ENCODE measurements around the gene KRAS. TPM values are rescaled to one million over a fixed set of nuclear protein-coding genes. Genes with fewer than 3 reads are reported as not detected.

The KRAS gene
- total RNA-seq, 2 donors from 2014 or later, result 11.7 to 14.6 TPM

DNA sequence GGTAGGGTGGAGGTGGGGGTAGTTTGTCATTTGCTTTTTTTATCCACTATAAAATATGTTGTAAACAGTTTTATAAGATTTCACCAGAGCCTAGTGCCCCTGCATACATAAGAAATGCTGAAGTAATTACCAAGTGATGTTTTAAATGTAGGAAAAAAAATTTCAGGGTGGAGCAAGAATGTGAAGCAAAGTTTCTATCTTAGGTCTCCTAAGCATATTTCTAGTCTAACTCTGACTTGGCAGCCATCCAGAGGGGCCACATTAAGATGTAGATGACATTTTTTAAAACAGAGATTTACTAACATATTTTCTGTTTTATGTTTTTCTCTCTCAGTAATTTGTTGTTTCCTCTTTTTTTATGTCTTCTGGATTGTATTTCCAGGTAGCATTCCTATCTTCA lies 15.8 kb upstream of the KRAS start:
- no peaks in the 10 kb centered on the region for H3K4me1 Mint-ChIP-seq
- no peaks in the 10 kb centered on the region for H3K9me3 Mint-ChIP-seq
- no peaks in the 10 kb centered on the region for H3K36me3 Mint-ChIP-seq (ENCODE audit: low read depth)
- no peak overlapping the region for H3K4me3 Mint-ChIP-seq
- H3K27ac Mint-ChIP-seq, result no peak overlapping the region
- H3K27me3 Mint-ChIP-seq, result no peaks in the 10 kb centered on the region
- ATAC-seq (replicated peaks), result no peak

DNA sequence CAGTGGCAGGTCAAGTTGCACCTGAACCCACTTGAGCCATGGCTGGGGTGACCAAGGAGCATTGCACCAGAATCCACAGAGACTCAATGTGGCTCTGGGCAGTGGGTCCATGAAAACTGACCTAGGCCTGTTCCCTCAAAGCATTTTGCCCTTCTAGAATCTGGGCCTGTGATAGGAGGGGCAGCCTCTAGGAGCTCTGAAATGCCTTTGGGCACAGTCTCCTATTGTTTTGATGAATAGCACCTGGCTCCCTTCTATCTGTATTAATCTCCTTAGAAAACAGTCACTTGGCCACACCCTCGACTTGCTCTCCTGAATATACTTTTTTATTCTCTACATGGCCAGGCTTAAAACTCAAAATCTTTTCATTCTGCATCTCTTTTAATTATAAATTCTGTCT lies 14.1 kb upstream of the KRAS start:
- H3K4me1 Mint-ChIP-seq, result no peaks in the 10 kb centered on the region
- H3K36me3 Mint-ChIP-seq (ENCODE audit: low read depth), result no peaks in the 10 kb centered on the region
- H3K9me3 Mint-ChIP-seq, result no peaks in the 10 kb centered on the region
- peaks cover 7% of the 10 kb centered on the region for H3K27me3 Mint-ChIP-seq
- no peak overlapping the region for H3K4me3 Mint-ChIP-seq
- no peak for ATAC-seq (replicated peaks)
- H3K27ac Mint-ChIP-seq, result no peak overlapping the region

DNA sequence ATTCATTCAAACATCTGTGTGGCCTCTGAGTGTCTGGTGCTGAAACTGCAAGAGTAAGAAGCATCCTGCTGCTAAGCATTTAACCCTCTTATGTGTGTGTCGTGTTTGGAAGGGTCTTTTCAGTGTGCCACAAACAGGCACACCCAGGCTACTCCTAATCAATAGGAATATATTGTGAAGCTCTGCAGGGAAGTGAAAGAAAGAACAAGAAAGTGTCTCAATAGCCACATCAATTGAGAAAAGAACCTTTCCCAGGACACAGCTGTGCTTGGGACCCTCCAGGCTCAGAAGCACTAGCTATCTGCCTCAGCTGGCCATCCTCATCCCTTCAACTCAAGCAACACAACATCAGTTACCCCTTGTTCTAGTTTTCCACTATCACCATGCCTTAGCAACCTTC lies 13.4 kb upstream of the KRAS start:
- H3K36me3 Mint-ChIP-seq (ENCODE audit: low read depth), result no peaks in the 10 kb centered on the region
- ATAC-seq (replicated peaks), result no peak
- H3K27me3 Mint-ChIP-seq, result peaks cover 7% of the 10 kb centered on the region
- no peak overlapping the region for H3K4me3 Mint-ChIP-seq
- H3K4me1 Mint-ChIP-seq, result no peaks in the 10 kb centered on the region
- H3K9me3 Mint-ChIP-seq, result no peaks in the 10 kb centered on the region
- H3K27ac Mint-ChIP-seq, result no peak overlapping the region

DNA sequence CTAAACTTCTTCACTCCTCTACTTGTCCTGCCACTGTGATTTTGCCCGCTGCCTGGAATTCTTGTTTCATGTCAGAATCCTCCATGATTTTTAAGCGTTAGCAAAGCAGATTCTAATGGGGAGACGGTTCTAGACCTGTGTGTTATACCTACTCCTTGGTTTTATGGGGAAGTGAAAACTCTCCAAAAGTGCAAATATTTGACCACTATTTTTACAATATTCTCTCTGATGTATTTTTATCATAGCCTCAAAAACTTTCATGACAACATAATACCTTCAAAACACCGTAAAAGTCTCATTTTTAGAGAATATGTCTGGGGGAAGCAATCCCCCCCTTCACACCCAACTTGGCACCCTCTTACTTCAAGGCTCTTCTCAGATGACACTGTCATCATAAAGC lies 12.9 kb upstream of the KRAS start:
- Mint-ChIP-seq H3K36me3 (ENCODE audit: low read depth) (no peaks in the 10 kb centered on the region), H3K4me1 (no peaks in the 10 kb centered on the region), H3K27me3 (peaks cover 7% of the 10 kb centered on the region), H3K9me3 (no peaks in the 10 kb centered on the region), H3K27ac (no peak overlapping the region), H3K4me3 (no peak overlapping the region)
- no peak for ATAC-seq (replicated peaks)

DNA sequence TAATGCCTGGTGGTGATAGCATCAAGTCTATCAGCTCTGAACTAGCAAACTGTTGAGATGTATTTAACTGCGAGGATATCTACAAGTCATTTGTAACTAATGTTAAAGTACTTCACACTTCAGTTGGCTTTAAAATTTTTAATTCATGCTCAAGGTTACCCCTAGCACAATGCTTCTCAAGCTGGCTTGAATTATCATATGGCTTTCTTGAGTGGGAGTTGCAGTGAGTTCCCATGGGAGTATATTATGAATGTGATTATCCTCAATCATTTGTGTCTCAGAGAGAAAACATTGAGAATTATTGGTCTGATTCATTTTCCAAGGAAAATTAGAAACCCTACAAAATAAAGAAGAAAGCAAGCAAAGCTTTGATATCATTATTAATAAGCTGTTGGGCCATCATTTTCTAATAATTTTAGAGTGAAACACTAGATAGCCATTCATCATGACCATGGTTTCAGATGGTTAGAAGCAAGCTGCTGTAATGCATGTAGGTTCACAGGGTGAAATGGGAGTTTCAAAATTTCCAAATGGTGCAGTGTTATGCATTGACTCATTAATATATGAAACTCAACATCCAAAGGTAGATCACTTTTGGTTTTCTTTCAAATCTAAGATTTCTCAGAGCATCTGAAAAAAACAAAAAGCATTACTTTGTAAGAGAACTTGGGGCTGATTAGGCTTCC lies 11.8 kb upstream of the KRAS start:
- no peaks in the 10 kb centered on the region for H3K36me3 Mint-ChIP-seq (ENCODE audit: low read depth)
- ATAC-seq (replicated peaks), result no peak
- H3K27ac Mint-ChIP-seq, result no peak overlapping the region
- H3K4me1 Mint-ChIP-seq, result no peaks in the 10 kb centered on the region
- no peaks in the 10 kb centered on the region for H3K9me3 Mint-ChIP-seq
- H3K4me3 Mint-ChIP-seq, result no peak overlapping the region
- peaks cover 7% of the 10 kb centered on the region for H3K27me3 Mint-ChIP-seq

DNA sequence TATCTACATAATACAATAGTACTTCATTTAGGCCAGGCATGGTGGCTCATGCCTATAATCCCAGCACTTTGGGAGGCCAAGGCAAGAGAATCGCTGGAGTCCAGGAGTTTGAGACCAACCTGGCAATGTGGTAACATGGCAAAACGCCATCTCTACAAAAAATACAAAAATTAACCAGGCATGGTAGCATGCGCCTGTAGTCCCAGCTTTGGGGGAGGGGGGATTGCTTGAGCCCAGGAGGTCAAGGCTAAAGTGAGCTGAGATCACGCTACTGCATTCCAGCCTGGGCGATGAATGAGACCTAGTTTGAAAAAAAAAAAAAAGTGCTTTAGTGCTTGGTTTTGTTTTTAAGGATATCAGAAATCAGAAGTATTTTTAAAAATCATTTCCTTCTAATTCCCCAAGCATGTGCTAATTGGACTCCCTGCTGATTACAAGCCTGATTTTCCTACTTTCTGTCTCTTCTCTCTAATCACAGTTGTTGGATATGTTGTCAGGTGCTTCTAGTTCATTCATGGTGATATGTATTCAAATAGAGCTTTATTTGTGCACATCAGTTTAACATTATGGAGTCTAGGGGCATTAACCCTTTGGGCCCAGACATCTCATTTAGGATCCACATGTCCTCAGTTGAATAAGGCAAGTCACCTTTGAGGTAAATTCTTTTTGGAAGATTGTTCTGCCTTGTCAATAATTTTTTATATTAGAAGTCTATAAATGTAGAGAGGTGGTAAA lies 7.0 kb upstream of the KRAS start:
- H3K4me3 Mint-ChIP-seq, result no peak overlapping the region
- no peaks in the 10 kb centered on the region for H3K36me3 Mint-ChIP-seq (ENCODE audit: low read depth)
- H3K9me3 Mint-ChIP-seq, result no peaks in the 10 kb centered on the region
- H3K27ac Mint-ChIP-seq, result no peak overlapping the region
- ATAC-seq (replicated peaks), result no peak
- H3K4me1 Mint-ChIP-seq, result no peaks in the 10 kb centered on the region
- H3K27me3 Mint-ChIP-seq, result peaks cover 7% of the 10 kb centered on the region

DNA sequence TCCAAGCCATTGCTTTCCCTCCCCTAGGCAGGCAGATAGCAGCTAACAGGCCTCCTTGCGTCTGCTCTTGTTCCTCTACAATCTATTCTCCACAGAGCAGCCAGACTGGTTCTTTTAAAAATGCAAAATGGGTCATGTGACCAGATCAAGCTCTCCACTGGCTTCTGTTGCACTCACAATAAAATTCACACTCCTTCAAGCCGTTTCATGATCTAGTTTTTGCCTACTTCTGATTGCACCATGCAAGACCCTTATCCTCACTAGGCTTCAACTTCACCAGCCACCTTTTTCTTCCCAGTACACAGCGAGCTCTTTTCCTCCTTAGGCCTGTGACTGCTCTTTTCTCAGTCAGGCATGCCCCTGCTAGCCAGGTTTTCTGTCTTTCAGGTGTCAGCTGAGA lies 6.1 kb upstream of the KRAS start:
- ATAC-seq (replicated peaks), result no peak
- Mint-ChIP-seq H3K27ac (no peak overlapping the region), H3K4me1 (no peaks in the 10 kb centered on the region), H3K27me3 (peaks cover 7% of the 10 kb centered on the region), H3K36me3 (ENCODE audit: low read depth) (no peaks in the 10 kb centered on the region), H3K4me3 (no peak overlapping the region), H3K9me3 (no peaks in the 10 kb centered on the region)

DNA sequence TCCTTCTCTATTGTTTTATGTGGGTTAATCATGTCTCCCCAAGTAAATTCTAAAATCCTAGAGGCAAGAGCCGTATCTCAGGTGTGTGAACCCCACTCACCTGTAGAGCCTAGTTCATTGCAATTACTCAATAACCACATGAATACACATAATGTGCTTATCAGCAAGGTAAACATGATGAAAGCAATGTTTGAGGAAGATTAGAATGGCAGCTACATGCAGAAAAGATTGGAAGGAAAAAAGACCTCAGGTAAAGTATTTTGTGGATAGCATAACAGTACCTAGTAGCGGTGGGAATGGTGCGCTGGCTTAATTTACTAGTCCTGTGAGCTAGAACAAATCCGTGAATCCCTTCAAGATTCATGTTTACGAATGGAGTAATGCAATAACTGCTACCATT lies 5.3 kb upstream of the KRAS start:
- H3K27me3 Mint-ChIP-seq, result peaks cover 7% of the 10 kb centered on the region
- no peaks in the 10 kb centered on the region for H3K9me3 Mint-ChIP-seq
- no peaks in the 10 kb centered on the region for H3K4me1 Mint-ChIP-seq
- H3K36me3 Mint-ChIP-seq (ENCODE audit: low read depth), result no peaks in the 10 kb centered on the region
- ATAC-seq (replicated peaks), result no peak
- H3K27ac Mint-ChIP-seq, result no peak overlapping the region
- no peak overlapping the region for H3K4me3 Mint-ChIP-seq

DNA sequence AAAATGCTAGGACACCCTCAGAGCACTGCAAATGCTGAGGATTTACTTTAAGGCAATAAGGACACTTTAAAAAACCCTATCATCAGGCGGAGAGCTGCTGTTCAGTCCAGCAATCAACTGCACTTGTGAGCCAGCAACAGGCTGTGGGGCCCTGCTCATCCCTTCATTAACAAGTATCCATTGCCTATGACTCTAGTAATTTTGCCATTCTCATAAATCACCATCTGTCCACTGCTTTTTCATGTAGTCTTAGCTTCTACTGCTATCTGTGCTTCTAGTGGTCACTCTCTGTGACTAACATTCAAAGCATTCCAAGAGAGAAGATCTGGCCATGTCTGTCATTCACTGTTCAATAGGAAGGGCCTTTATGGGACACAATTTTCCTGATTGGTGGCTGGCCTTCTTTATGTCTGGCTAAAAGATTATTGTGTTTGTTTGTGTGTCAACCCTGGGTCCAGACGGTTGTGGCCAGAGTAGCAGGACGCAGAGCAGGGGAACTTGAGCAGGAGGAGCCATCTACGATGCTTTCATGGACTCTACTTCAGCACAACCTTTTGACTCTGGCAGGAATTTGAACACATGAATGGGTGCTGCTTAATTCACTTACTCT lies 3.6 kb upstream of the KRAS start:
- no peaks in the 10 kb centered on the region for H3K36me3 Mint-ChIP-seq (ENCODE audit: low read depth)
- H3K4me3 Mint-ChIP-seq, result no peak overlapping the region
- H3K27me3 Mint-ChIP-seq, result no peaks in the 10 kb centered on the region
- ATAC-seq (replicated peaks), result no peak
- H3K9me3 Mint-ChIP-seq, result no peaks in the 10 kb centered on the region
- H3K27ac Mint-ChIP-seq, result no peak overlapping the region
- no peaks in the 10 kb centered on the region for H3K4me1 Mint-ChIP-seq

DNA sequence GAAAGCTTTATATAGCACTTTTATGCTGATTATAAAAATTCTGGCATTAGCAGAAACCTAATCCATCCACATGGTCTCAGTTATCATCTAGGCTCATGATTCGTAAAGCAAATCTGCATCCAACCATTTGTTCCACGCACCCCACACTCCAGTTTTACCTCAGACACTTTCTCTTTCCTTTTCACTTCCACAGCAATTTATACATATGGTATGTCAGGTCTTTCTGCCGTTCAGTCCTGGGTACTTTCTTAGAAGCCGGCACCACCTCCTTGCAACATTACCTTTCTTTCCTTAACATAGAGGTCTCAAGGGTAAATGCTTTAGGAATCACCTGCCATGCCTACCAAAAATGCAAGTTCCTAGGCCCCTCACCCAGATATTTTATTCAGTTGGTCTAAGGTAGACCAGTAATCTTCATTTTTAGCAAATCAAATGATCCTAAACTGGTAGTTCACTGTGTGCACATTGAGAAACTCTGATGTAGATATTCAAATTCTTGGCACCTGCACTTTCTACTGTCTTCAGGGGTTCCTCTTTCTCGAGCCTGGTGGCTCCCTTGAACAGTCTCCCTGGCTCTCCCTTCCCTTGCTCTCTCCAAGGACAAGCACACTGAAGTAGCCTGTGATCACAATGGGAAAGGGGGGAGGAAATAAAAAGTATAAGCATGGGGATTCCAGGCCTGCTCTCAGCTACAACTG lies 2.8 kb upstream of the KRAS start:
- no peak for ATAC-seq (replicated peaks)
- Mint-ChIP-seq H3K9me3 (no peaks in the 10 kb centered on the region), H3K27me3 (no peaks in the 10 kb centered on the region), H3K27ac (no peak overlapping the region), H3K4me3 (no peak overlapping the region), H3K4me1 (no peaks in the 10 kb centered on the region), H3K36me3 (ENCODE audit: low read depth) (peaks cover 2% of the 10 kb centered on the region)

DNA sequence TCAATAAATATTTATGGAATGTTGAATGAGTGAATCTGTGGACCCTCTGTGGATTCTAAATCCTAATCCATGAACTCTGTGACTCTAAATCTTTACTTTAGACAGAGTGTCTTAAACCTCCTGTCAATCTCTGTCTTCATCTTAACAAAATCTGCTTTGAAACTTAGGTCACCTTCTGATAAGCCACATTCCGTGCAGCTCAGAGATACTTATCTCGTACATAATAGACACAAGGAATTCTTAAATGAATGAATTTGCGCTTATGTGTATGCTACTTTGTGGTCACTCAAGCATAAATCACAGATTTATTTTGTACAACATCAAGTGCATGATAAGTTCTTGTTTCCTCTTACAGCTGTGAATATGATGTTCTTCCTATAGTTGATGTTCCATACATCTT lies 2.2 kb upstream of the KRAS start:
- no peak for ATAC-seq (replicated peaks)
- H3K27ac Mint-ChIP-seq, result no peak overlapping the region
- no peak overlapping the region for H3K4me3 Mint-ChIP-seq
- H3K9me3 Mint-ChIP-seq, result no peaks in the 10 kb centered on the region
- no peaks in the 10 kb centered on the region for H3K27me3 Mint-ChIP-seq
- no peaks in the 10 kb centered on the region for H3K4me1 Mint-ChIP-seq
- peaks cover 6% of the 10 kb centered on the region for H3K36me3 Mint-ChIP-seq (ENCODE audit: low read depth)

DNA sequence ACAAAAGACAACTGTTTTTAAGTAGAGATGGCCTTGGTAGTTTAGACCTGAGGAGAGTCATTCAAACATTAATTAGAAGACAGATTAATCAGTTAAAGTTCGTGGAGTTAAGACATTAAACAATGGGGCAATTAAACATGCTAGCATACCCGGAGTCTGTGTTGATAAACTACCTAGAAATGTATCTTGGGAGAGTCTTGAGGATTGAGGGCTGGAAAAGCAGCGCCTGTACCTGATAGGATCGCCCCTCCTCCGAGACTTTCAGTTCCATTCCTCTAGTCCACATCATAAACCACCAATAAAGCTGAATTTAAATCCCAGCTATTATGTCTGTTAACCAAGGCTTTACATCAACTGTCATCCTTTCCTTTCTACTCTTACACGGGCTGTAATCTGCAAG lies 1.0 kb upstream of the KRAS start:
- Mint-ChIP-seq H3K9me3 (no peaks in the 10 kb centered on the region), H3K27ac (no peak overlapping the region), H3K4me3 (peak overlapping the region; percentile 87), H3K4me1 (peaks cover 5% of the 10 kb centered on the region), H3K27me3 (no peaks in the 10 kb centered on the region), H3K36me3 (ENCODE audit: low read depth) (peaks cover 11% of the 10 kb centered on the region)
- ATAC-seq (replicated peaks), result no peak

DNA sequence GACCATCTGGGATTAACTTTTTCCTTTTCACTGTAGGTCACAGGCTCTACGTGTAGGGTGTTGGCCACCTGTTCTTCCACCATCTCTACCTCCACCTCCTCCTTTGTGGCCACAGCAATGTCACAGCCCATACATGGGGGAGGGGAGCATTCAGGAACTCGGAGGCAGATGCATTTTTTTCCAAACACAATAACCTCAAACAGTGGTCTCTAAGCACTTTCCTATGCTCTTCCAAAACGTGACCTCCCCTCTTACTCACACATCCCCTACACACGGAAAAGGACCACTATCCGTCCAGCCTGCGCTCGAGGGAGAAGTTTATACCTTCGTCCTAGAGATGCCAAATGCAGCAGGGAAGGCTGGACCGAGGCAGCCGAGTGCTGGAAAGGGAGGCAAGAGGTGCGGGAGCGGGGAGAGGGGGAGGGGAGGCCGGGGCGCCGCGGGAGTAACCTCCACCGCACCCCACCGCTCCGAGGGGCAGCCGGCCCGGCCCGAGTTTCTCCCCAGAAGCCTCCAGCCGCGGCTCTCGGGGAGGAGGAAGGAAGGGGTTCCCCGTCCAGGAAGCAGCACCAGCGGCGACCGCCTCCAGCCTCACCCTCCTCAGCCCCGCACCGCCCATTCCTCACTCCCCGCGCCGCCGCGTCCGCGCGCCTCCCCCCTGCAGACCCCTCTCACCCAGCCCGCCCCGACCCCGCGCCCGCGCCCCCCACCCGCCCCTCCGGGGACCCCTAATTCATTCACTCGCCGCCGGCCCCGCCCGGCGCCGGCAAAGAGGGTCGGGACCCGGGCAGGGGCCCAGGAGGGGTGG lies 594 bp downstream of the KRAS start:
- H3K27me3 Mint-ChIP-seq, result no peaks in the 10 kb centered on the region
- H3K4me1 Mint-ChIP-seq, result peaks cover 10% of the 10 kb centered on the region
- H3K36me3 Mint-ChIP-seq (ENCODE audit: low read depth), result peaks cover 23% of the 10 kb centered on the region
- peak; percentile 71 for ATAC-seq (replicated peaks)
- H3K27ac Mint-ChIP-seq, result peak overlapping the region; percentile 84
- no peaks in the 10 kb centered on the region for H3K9me3 Mint-ChIP-seq
- H3K4me3 Mint-ChIP-seq, result peak overlapping the region; percentile 87

DNA sequence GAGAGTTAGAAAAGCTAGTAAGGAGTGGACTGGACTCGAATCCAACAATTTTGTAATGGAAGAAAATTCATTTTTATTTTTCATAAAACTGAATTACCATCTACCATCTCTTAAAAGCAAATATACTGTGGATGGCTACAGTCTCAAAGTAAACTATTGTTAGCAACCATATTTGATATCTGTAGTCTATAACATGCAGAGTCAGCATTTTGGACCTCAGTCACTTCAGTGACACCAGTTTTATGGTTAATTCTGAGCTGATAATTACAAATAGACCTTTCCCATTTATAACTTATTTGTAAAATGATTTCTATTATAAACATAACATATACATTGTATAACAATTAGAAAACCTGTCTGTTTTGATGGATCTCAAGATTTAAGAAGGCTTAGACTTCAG lies 2.0 kb downstream of the KRAS start:
- Mint-ChIP-seq H3K27me3 (no peaks in the 10 kb centered on the region), H3K4me3 (peak overlapping the region; percentile 87), H3K9me3 (no peaks in the 10 kb centered on the region), H3K27ac (no peak overlapping the region), H3K36me3 (ENCODE audit: low read depth) (peaks cover 37% of the 10 kb centered on the region), H3K4me1 (peaks cover 10% of the 10 kb centered on the region)
- no peak for ATAC-seq (replicated peaks)
